ENCODE data around the gene DLAT.

DNA sequence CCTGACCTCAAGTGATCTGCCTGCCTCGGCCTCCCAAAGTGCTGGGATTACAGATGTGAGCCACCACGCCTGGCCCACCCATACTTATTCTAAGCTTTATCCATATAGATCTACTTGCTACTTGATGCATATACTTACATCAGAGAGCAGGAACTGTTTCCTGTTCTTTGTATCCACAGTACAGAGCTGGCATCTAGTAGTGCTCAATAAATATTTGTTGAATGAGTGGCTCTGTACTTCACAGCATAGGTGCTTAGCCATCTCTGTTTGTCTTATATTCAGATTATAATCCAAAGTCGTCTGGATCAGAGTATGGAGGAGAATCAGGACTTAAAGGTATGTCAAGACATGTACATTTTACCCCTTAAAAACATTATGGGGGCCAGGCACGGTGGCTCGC lies 38.6 kb upstream of the DLAT start:
- TF ChIP-seq POLR2A (IDR thresholded peaks at IDR 0.05) (no peak), POLR2AphosphoS5 (IDR thresholded peaks at IDR 0.05) (no peak), EP300 (IDR thresholded peaks at IDR 0.05) (no peak)
- TF ChIP-seq, protein P1, sequence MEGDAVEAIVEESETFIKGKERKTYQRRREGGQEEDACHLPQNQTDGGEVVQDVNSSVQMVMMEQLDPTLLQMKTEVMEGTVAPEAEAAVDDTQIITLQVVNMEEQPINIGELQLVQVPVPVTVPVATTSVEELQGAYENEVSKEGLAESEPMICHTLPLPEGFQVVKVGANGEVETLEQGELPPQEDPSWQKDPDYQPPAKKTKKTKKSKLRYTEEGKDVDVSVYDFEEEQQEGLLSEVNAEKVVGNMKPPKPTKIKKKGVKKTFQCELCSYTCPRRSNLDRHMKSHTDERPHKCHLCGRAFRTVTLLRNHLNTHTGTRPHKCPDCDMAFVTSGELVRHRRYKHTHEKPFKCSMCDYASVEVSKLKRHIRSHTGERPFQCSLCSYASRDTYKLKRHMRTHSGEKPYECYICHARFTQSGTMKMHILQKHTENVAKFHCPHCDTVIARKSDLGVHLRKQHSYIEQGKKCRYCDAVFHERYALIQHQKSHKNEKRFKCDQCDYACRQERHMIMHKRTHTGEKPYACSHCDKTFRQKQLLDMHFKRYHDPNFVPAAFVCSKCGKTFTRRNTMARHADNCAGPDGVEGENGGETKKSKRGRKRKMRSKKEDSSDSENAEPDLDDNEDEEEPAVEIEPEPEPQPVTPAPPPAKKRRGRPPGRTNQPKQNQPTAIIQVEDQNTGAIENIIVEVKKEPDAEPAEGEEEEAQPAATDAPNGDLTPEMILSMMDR (IDR thresholded peaks at IDR 0.05) = no peak
